ENCODE data around the gene CDK5R1.

GRCh38 chr17:32523827-32524552 lies 37.2 kb downstream of the CDK5R1 start:
- no peak for TF ChIP-seq CTCF (optimal IDR thresholded peaks at IDR 0.05 in 1 of 3, IDR thresholded peaks at IDR 0.05 in 1 of 3, conservative IDR thresholded peaks at IDR 0.05 in 1 of 3; ENCODE audit: extremely low read depth in 1 of 3, insufficient read depth in 2 of 3, low read length in 3 of 3)
- TF ChIP-seq EZH2 (IDR thresholded peaks at IDR 0.05; ENCODE audit: low read length) = no peak

Measured in keratinocyte (primary cell).